K562 (cell line): ENCODE measurements around the gene CELSR1. TPM values are rescaled to one million over a fixed set of nuclear protein-coding genes. Genes with fewer than 3 reads are reported as not detected.

ENCODE experiments used
- ATAC-seq: fragments of 200-7000 bp; cut with Tn5 transposase; 3 replicates; pipeline ENCODE4 v1.9.1; 2020; ENCODE audit warnings: moderate library complexity
- BruUV-seq: library from RNA; stranded (reverse); fragments of 400-500 nt; replicated peaks from 2 replicates; lab custom pipeline; 2021; lab: Mats Ljungman, UMichigan
- CTCF ChIA-PET: fragments of 300-600 bp; formaldehyde crosslinking; extraction: SDS; loops from one replicate; lab custom pipeline; 2021; ENCODE audit warnings: low intra/inter-chr PET ratio; lab: Yijun Ruan, JAX
- POLR2A ChIA-PET: fragments of 300-600, 350-650 bp; sonication (Branson Sonifier 250); formaldehyde crosslinking; extraction: SDS; loops from one replicate; lab custom pipeline; 2021; ENCODE audit warnings: antibody characterized with exemption, inconsistent platforms; lab: Yijun Ruan, JAX
- DNase-seq, 4 experiments: peaks; one replicate each; pipeline versions ENCODE4 v3.0.0 to v3.0.0-alpha.2; 2011 to 2018; ENCODE audit warnings: low spot score in 3 of 4, mixed read lengths in 3 of 4; ENCODE audit errors: extremely low read depth in 1 of 4
- FAIRE-seq: peaks from 2 replicates; lab custom pipeline; 2011; peaks lifted over from hg19 to GRCh38; lab: Jason Lieb, UNC
- H2AFZ ChIP-seq: 2 replicates; pipeline ENCODE4 v1.6.0; 2011; ENCODE audit warnings: low read depth, low read length, control low read depth, inconsistent platforms
- H3K27ac ChIP-seq: fragments of 200-600 bp; 3 replicates; pipeline ENCODE4 v1.8.0; 2011; ENCODE audit warnings: low read depth, mild to moderate bottlenecking, control low read depth, inconsistent platforms, low read length, moderate library complexity, mixed read lengths; ENCODE audit errors: extremely low read depth
- H3K27me3 ChIP-seq, 2 experiments: fragments of 300-600 bp in 1 of 2; 2 replicates in 1 of 2; 3 replicates in 1 of 2; pipeline versions ENCODE4 v1.6.0 to v1.8.0; 2011; ENCODE audit warnings: inconsistent platforms in 2 of 2, low read length in 2 of 2, mild to moderate bottlenecking in 1 of 2, mixed read lengths in 1 of 2, moderate library complexity in 1 of 2; ENCODE audit not compliant: control insufficient read depth in 2 of 2, insufficient read depth in 2 of 2
- H3K36me3 ChIP-seq: fragments of 300-600 bp; 3 replicates; pipeline ENCODE4 v1.8.0; 2011; ENCODE audit warnings: mild to moderate bottlenecking, low read length, inconsistent platforms; ENCODE audit not compliant: control insufficient read depth, insufficient read depth
- H3K4me1 ChIP-seq, 2 experiments: fragments of 200-600 bp in 1 of 2; replicated peaks in 1 of 2; 2 replicates in 1 of 2; 3 replicates in 1 of 2; pipeline versions ENCODE4 v1.5.1 to v1.8.0; 2011; ENCODE audit warnings: inconsistent platforms in 2 of 2, low read length in 2 of 2, mild to moderate bottlenecking in 1 of 2, mixed read lengths in 1 of 2, moderate library complexity in 1 of 2; ENCODE audit not compliant: control insufficient read depth in 2 of 2, insufficient read depth in 2 of 2
- H3K4me2 ChIP-seq: 2 replicates; pipeline ENCODE4 v1.6.1; 2011; ENCODE audit warnings: low read length, control low read depth, inconsistent platforms, mixed read lengths; ENCODE audit not compliant: insufficient read depth
- H3K4me3 ChIP-seq: fragments of 200-600 bp; sonication (generic), shearing (Covaris generic); 2 replicates; pipeline ENCODE4 v1.5.1; 2016; ENCODE audit warnings: control low read depth, inconsistent platforms
- H3K79me2 ChIP-seq: fragments of 200-600 bp; 3 replicates; pipeline ENCODE4 v1.8.0; 2011; ENCODE audit warnings: low read length, inconsistent platforms; ENCODE audit not compliant: control insufficient read depth, insufficient read depth
- H3K9ac ChIP-seq, 2 experiments: 2 replicates each; pipeline versions ENCODE4 v1.6.0 to v1.6.1; 2011; ENCODE audit warnings: low read depth in 2 of 2, low read length in 2 of 2, control low read depth in 1 of 2, inconsistent platforms in 1 of 2, mild to moderate bottlenecking in 1 of 2, mixed read lengths in 1 of 2; ENCODE audit not compliant: insufficient read depth in 1 of 2
- H3K9me1 ChIP-seq: one replicate; pipeline ENCODE4 v1.6.0; 2011; ENCODE audit warnings: inconsistent platforms, mild to moderate bottlenecking, low read length, moderate library complexity; ENCODE audit not compliant: control insufficient read depth, insufficient read depth
- H3K9me3 ChIP-seq: replicated peaks from 2 replicates; pipeline ENCODE4 v1.5.1; 2011; ENCODE audit warnings: low read depth, low read length, inconsistent platforms; ENCODE audit not compliant: control insufficient read depth, insufficient read depth
- H4K20me1 ChIP-seq: replicated peaks from 2 replicates; pipeline ENCODE4 v1.6.1; 2011; ENCODE audit warnings: low read length, inconsistent platforms, mixed read lengths; ENCODE audit not compliant: control insufficient read depth, insufficient read depth
- AFF4 ChIP-seq: sonication (generic); formaldehyde crosslinking; IDR thresholded peaks from 2 replicates; pipeline ENCODE4 v1.8.0; 2023; ENCODE audit warnings: mild to moderate bottlenecking, missing genetic modification reagents
- EP300 ChIP-seq: IDR thresholded peaks from 2 replicates; pipeline ENCODE4 v1.6.1; 2012; ENCODE audit warnings: low read length, improper control_type of control experiment
- POU5F1 ChIP-seq: fragments of 150-350 bp; IDR thresholded peaks from 2 replicates; pipeline ENCODE4 v1.6.1; 2014; ENCODE audit warnings: borderline replicate concordance, low read length, low read depth, mild to moderate bottlenecking; ENCODE audit not compliant: partially characterized antibody
- TAF15 ChIP-seq: fragments of 200-400 bp; formaldehyde crosslinking; IDR thresholded peaks from 2 replicates; pipeline ENCODE4 v1.6.1; 2017; ENCODE audit warnings: mild to moderate bottlenecking, low read depth, low read length, moderate library complexity
- ZNF324 ChIP-seq: fragments of 250-450 bp; sonication (Bioruptor Pico); IDR thresholded peaks from 2 replicates; pipeline ENCODE4 v1.4.0; 2020; ENCODE audit warnings: mild to moderate bottlenecking
- ZNF354B ChIP-seq: fragments of 250-450 bp; sonication (Bioruptor Pico); IDR thresholded peaks from 2 replicates; pipeline ENCODE4 v1.4.0; 2020
- ZNF444 ChIP-seq: fragments of 250-450 bp; sonication (Bioruptor Pico); IDR thresholded peaks from 2 replicates; pipeline ENCODE4 v1.4.0; 2020; ENCODE audit warnings: mild to moderate bottlenecking, moderate library complexity
- WGBS: fragments of 100-300 bp; shearing (Covaris generic); methylation state at CpG from one replicate; pipeline ENCODE4 v1.1.6; 2016; ENCODE audit warnings: low coverage, mixed read lengths; ENCODE audit not compliant: insufficient coverage; ENCODE audit errors: missing lambda C conversion rate; 5-methylcytosine and 5-hydroxymethylcytosine counted together
- in situ Hi-C: fragments of 300-500 bp; cut with MboI; formaldehyde crosslinking; loops from 4 replicates; pipeline ENCODE4 v1.15.0; 2018; ENCODE audit warnings: inconsistent platforms, mixed read lengths
- intact Hi-C: fragments of 100-400 bp; cut with micrococcal nuclease; formaldehyde crosslinking; loops from 2 replicates; pipeline ENCODE4 v1.14.2; 2022
- polyA plus RNA-seq, 8 experiments: library from polyadenylated mRNA; depleted of rRNA in 4 of 8; stranded (reverse) in 5 of 8; unstranded in 3 of 8; fragments of >200 nt; fragmentation: Nextera tagmentation in 2 of 8; fragmentation: Illumina TruSeq in 1 of 8; extraction: Ambion mirVana in 2 of 8; extraction: Trizol in 1 of 8; gene quantifications; 2 replicates each; pipeline versions ENCODE4 v1.2.1 to v1.2.3, GENCODE V29; 2011 to 2014; ENCODE audit warnings: inconsistent platforms in 1 of 8, missing spikeins in 1 of 8
- total RNA-seq, 7 experiments: library from RNA; depleted of rRNA in 6 of 7; stranded (reverse); fragments of >200 nt in 6 of 7; fragmentation: Illumina TruSeq in 2 of 7; extraction: Trizol in 2 of 7; gene quantifications; 2 replicates each; pipeline versions ENCODE4 v1.2.1 to v1.2.3, GENCODE V29; 2011 to 2021; ENCODE audit warnings: low replicate concordance in 1 of 7

The CELSR1 gene
- total and polyA plus RNA-seq, 9 of the 15 experiments (the other 6 are each of a cell fraction or from before 2014, with no cell fraction given), result under 0.01 to 0.09 TPM; not detected in 7

GRCh38 chr22:46376908-46377524 lies 160.4 kb downstream of the CELSR1 start:
- TF ChIP-seq ZNF354B (CRISPR knock-in tag) (no peak), EP300 (no peak), TAF15 (no peak), POU5F1 (no peak), ZNF444 (no peak)
- TF ChIP-seq, all 486 proteins: peak for 0
- Histone ChIP-seq H3K9me3 (no peaks in the 10 kb centered on the region), H3K9me1 (no peaks in the 10 kb centered on the region), H4K20me1 (no peaks in the 10 kb centered on the region; the same call in 1 of the 2 replicates), H3K4me2 (no peak overlapping the region), H3K36me3 (no peaks in the 10 kb centered on the region), H2AFZ (no peak overlapping the region), H3K4me1 (peaks cover 0 to 12% of the 10 kb centered on the region in 2 experiments; a peak in 2 of 5 replicates), H3K27ac (no peak overlapping the region), H3K9ac (no peak overlapping the region), H3K4me3 (no peak overlapping the region), H3K27me3 (peaks cover 5 to 38% of the 10 kb centered on the region in 2 experiments; a peak in 3 of 5 replicates), H3K79me2 (no peaks in the 10 kb centered on the region)
- POLR2A ChIA-PET, result interaction anchor here (0.7 kb wide), 1 partner anchor 98 kb away, joined by 5 read pairs; no protein-coding TSS in a partner anchor
- in situ Hi-C loops, result no loop called here
- DNase-seq (no peak), ATAC-seq (no peak), FAIRE-seq (no peak)
- BruUV-seq, result no TSS peak
- 2% methylated on average over 14 of the region's 19 CpGs for WGBS
- CTCF ChIA-PET, result no interaction called here
- intact Hi-C loops, result no loop called here

GRCh38 chr22:46376111-46376510 lies 161.3 kb downstream of the CELSR1 start:
- Histone ChIP-seq H3K27ac (no peak overlapping the region), H3K4me1 (peaks cover 0 to 12% of the 10 kb centered on the region in 2 experiments; a peak in 2 of 5 replicates), H3K9ac (no peak overlapping the region), H3K4me3 (no peak overlapping the region), H3K9me1 (no peaks in the 10 kb centered on the region), H3K4me2 (no peak overlapping the region), H4K20me1 (no peaks in the 10 kb centered on the region; the same call in 1 of the 2 replicates), H3K79me2 (no peaks in the 10 kb centered on the region), H3K36me3 (no peaks in the 10 kb centered on the region), H3K9me3 (no peaks in the 10 kb centered on the region), H3K27me3 (peaks cover 5 to 30% of the 10 kb centered on the region in 2 experiments; a peak in 3 of 5 replicates), H2AFZ (no peak overlapping the region)
- FAIRE-seq (no peak), DNase-seq (no peak), ATAC-seq (no peak)
- ChIA-PET POLR2A (no interaction called here), CTCF (no interaction called here)
- BruUV-seq, result no TSS peak
- in situ Hi-C loops, result no loop called here
- TF ChIP-seq ZNF324 (CRISPR knock-in tag) (peak; percentile 76), AFF4 (CRISPR knock-in tag) (no peak)
- intact Hi-C loops, result no loop called here
- 0% methylated on average over 3 of the region's 3 CpGs for WGBS
